ENCODE results near the gene EEF2KMT.
"Not testable (repeated sequence)": the region's sequence is repeated elsewhere in the genome, so short reads cannot be mapped to it uniquely, and the experiment has no call there.

Gene EEF2KMT

GRCh38 chr16:5095145-5095830 lies 2.3 kb downstream of the EEF2KMT start:
- peak in 1 of 58 donors; percentile 9 for DNase-seq

DNA sequence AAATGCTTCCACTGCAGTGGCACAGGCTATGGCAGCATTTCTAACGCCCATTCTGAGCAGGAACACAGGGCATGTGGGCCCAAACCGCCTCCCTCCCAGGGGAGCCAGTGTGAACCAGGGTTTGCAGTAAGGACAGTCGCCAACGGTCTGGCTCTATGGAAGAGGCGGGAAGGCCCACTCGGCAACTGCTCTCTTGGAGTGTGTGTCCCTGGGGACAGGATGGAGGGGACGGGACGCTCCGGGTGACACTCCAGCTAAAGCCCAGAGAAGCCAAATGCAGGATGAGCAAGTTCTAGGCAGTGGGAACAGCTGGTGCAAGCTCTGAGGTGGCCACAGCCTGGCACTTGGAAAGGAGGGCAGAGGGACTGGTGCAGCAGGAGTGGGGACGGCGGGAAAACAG lies 3.8 kb downstream of the EEF2KMT start:
- not testable (repeated sequence) for DNase-seq

DNA sequence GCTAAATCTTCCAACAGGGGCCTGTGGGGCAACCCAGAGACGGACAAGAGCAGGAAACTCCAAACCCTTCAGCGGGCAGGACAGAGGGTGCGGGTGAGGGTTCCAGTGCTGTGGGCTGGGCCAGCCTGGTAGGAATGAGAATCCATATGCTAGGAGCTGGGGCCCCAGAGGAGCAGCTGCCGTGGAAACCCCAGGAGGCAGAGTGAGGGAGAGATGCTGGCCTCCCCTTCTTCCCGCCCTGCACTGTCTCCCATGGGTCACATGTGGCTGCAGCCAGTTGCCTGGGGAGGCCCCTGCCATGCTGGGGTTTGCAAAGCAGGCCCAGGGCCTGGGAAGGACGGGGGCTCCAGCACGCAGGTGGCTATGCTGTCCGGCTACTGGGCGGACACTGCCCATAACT lies 4.5 kb downstream of the EEF2KMT start:
- DNase-seq = not testable (repeated sequence)

DNA sequence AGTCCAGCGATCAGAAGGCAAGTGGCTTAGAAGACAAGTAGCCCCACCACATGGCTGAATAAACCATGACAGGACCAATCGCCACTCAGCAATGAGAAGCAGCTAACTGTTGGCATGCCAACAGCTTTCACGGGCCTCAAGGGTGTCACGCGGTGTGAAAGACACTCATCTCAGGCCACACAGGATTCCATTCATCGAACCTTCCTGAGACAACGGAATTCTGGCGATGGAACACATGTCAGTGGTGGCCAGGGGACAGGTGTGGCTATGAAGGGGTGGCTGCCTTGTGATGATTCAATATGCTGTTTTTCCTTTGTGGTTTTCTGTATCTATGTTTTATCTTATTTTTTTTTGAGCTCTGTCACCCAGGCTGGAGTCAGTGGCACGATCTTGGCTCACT lies 7.0 kb downstream of the EEF2KMT start:
- not testable (repeated sequence) for DNase-seq

DNA sequence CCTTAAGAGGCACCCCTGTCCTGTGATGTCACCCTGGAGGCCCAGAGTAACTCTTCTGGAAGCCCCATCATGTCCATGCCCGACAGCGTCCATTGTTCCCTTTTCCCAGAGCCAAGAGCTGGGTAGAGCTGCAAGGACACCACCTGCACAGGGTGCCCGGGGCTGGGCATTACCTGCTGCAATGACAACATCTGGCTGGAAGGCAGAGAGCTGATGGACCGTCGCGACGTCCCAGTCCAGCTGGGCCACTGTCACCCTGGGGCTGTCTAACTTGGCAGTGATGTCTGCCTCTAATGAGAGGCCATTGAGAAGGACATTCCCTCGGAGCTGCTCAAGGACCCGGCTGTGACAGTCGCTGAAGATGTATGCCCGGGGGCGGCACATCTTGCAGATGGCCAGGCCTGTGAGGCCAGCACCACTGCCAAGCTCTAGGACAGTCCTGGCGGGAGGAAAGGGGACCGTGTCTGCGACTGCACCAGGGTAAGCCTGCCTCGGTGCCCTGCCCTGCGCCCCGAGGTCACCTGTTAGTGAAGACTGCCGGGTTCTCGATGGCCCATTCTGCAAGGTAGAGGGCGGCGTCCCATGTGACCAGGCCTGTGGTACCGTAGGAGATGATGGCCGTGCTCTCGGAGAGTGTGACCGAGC lies 7.6 kb downstream of the EEF2KMT start:
- DNase-seq = not testable (repeated sequence)

DNA sequence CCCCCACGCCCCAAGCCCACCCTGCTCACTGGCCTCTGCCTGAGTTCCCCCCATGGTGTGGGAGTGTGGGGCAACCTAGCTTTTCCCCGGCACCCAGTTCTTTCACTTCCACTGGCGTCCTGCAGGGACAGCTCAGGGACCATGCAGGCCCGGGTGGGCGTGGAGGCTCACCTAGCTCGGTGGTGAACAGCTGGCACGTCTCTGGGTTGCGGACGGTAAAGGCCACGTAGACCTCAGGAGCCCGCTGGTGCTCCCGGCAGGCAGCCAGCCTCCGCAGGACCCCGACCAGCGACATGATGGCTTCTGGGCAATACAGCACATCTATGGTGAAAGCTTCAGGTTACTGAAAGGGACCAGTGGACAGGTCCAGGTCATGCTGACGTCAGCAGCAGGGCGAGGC lies 8.7 kb downstream of the EEF2KMT start:
- DNase-seq = not testable (repeated sequence)

DNA sequence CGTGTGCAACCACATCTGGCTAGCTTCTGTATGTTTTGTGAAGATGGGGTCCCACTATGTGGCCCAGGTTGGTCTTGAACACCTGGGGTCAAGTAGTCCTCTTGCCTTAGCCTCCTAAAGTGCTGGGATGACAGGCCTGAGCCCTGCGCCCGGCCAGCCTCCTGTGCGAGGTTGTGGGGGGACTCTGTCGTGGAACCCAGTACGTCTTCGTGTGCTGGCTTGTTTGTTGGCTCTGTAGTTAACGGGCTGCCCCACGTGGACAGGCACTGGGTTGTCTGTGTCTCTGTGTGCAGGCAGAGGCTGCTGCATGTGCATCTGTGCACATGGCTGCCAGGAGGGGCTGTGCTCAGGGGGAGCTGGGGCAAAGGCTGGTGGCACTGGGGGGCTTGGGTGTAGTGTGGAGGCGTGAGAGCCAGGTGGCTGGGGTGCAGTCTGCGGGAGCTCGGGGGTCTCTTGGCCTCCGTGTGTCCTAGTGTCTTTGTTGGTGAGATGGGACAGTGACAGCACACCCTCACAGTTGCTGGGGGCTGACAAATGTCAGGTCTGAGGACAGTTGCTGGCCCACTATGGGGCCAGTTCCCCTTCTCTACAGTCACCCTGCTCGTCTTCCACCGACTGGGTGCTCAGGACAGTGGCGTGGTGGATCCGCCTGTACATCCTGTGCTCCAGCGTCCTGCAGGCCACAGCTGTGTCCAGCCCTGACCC lies 9.4 kb downstream of the EEF2KMT start:
- DNase-seq = not testable (repeated sequence)

GRCh38 chr16:5085716-5086115 lies 11.9 kb downstream of the EEF2KMT start:
- DNase-seq = not testable (repeated sequence)

- DNase-seq = peak in 39 of 58 donors; percentile 0 to 64 (median 15)
Measured at GRCh38 chr16:5084802-5085201, 12.8 kb downstream of the EEF2KMT start.

- DNase-seq = not testable (repeated sequence)
Measured at GRCh38 chr16:5084099-5084731, 13.4 kb downstream of the EEF2KMT start.

- not testable (repeated sequence) for DNase-seq
Measured at GRCh38 chr16:5083646-5084045, 13.9 kb downstream of the EEF2KMT start.

DNA sequence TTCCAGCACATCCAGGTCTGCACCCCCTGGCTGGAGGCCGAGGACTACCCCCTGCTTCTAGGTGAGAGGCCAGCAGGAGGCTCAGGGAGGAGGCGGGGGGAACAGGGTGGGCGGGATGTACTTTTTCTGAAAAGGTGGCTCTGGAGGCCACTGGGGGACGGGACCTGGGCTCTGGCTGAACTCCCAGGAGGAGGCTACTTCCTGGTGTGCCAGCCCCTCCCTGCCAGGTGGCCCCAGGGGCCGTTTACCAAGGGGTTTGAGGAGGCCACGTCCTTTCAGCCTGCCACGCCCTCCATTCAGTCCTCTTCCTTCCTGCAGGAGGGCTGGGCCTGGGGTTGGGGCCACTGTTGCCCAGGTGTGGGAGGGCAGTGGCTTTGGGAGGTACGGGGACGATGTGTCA lies 16.6 kb downstream of the EEF2KMT start:
- DNase-seq = not testable (repeated sequence)

DNA sequence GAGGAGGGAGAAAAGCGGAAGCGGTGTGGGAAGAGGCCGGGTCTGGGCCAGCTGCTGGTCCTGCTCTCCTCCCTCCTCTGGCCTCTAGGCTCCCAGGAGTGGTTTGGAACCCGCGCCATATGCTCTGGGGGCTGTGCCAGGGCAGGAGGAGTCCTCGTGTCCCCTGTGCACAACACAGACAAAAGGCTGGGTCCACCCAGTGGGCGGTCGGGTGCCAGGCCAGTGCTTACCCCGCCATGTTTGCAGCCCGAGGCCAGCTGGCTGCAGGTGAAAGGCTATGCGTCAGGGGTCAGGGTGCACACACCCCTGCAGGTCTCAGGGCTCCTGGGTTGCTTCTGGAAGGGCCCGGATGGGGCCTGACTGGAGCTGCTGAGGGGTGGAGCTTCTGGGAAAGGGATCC lies 17.1 kb downstream of the EEF2KMT start:
- not testable (repeated sequence) for DNase-seq

GRCh38 chr16:5078626-5079025 lies 19.0 kb downstream of the EEF2KMT start:
- no peak for DNase-seq

DNA sequence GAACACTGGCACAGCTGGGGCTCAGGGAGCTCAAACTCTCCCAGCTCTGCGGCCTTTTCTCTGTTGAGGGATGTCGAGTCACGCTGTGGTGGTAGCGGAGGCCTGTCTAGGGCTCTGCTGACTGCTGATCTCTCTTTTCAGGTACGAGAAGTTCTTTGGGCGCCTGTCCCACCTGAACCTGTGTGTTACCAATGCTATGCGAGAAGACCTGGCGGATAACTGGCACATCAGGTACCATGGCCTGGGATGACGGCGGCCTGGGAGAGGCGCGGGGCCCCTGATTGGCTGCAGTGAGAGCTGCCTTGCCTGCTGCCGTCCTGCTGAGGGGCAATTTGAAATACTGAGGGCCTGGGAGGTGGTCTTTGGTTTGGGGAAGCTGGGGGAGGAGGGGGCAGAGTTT lies 20.3 kb downstream of the EEF2KMT start:
- no peak for DNase-seq

GRCh38 chr16:5075637-5076036 lies 22.0 kb downstream of the EEF2KMT start:
- DNase-seq = no peak

DNA sequence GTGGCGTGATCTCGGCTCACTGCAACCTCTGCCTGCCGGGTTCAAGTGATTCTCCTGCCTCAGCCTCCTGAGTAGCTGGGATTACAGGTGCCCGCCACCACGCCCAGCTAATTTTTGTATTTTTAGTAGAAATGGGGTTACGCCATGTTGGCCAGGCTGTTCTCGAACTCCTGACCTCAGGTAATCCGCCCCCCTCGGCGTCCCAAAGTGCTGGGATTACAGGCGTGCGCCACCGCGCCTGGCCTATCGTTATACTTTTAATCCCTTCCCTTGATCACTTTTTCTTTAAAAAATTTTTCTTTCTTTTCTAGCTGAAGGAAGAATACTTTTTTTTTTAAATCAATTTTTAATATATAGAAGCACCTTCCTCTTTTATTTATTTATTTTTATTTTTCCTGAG lies 23.8 kb downstream of the EEF2KMT start:
- DNase-seq = not testable (repeated sequence)

DNA sequence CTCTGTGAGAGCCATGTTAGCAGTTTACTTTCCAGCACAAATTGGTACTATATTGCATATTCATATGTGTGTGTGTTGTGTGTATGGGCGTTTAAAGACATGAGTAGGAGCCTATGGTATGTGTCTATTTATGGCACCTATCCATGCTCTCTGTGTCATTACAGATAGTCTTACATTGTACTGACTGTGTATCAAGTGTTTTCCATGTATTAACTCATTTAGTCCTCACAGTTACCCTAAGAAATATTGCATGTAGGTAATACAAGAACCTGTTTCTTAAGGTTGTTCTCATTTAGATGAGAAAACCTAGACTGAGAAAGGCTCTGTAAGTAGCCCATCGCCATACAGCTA lies 24.3 kb downstream of the EEF2KMT start:
- DNase-seq = no peak

GRCh38 chr16:5072334-5073278 lies 25.0 kb downstream of the EEF2KMT start:
- DNase-seq = no peak

DNA sequence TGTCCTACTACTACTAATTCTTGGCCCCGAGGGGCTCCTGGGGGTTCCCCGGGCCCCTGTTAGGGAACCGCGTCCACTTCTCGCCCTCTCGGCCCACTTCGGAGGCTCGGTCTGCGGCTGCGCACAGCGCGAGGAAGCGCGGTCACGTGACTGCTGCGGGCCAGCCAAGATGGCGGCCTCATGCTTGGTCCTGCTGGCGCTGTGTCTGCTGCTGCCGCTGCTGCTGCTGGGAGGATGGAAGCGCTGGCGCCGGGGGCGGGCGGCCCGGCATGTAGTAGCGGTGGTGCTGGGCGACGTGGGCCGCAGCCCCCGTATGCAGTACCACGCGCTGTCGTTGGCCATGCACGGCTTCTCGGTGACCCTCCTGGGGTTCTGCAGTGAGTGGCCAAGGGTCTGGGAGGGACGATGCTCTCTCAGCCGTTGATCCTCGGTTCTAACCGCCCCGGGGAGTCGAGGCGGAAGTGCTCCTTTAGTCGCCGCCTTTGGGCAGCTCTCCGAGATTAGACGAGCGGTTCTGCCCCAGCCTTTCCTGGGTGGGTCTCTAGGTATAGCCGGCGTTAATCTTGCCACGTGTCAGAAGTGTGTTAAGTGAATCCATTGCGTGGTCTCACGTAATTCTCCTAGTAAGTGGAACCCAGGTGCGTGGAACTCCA lies 25.8 kb downstream of the EEF2KMT start, which contains the start of gene ALG1:
Gene ALG1, plus strand, starts transcription at position 163 of the 653 bp plus-strand sequence. Its CDS starts 7 bp downstream, at position 170.
- DNase-seq = peak in 57 of 58 donors; percentile 47 to 90 (median 81)

Measured in anterior cingulate cortex (tissue), 58 donors.